Measurements from ENCODE around the gene ZNF41. TPM values are rescaled to one million over a fixed set of nuclear protein-coding genes. Genes with fewer than 3 reads are reported as not detected.
"Not testable (repeated sequence)": the region's sequence is repeated elsewhere in the genome, so short reads cannot be mapped to it uniquely, and the experiment has no call there.

Gene ZNF41
- 10.9 and 14.5 TPM in 2 replicates for total RNA-seq

GRCh38 chrX:47482512-47483305 is at the start of gene ZNF41:
TSS of gene ZNF41 (minus strand) at chrX:47483222. CDS start at chrX:47467481, 15,741 bp downstream.
- intact Hi-C loops (cut with micrococcal nuclease): loop anchor here (1.0 to 10.0 kb wide), 19 partner anchors 40 to 1318 kb away; partner anchors contain the start of genes ARAF, CDK16, ELK1 and FTSJ1

GRCh38 chrX:47530049-47530448 is 47.0 kb upstream of the ZNF41 start:
- intact Hi-C loops (cut with micrococcal nuclease): no loop called here

- intact Hi-C loops (cut with micrococcal nuclease): no loop called here
Observed at GRCh38 chrX:47529548-47529947, 46.5 kb upstream of the ZNF41 start.

- intact Hi-C loops (cut with micrococcal nuclease): loop anchor here (1.0 to 5.0 kb wide), 7 partner anchors 26 to 330 kb away; partner anchors contain the start of genes UBA1, USP11 and ZNF41
Observed at GRCh38 chrX:47523713-47524166, 40.7 kb upstream of the ZNF41 start.

GRCh38 chrX:47523297-47523696 is 40.3 kb upstream of the ZNF41 start:
- intact Hi-C loops (cut with micrococcal nuclease): loop anchor here (1.0 to 5.0 kb wide), 7 partner anchors 26 to 330 kb away; partner anchors contain the start of genes UBA1, USP11 and ZNF41

GRCh38 chrX:47518144-47518543 is 35.1 kb upstream of the ZNF41 start:
- intact Hi-C loops (cut with micrococcal nuclease): no loop called here

- intact Hi-C loops (cut with micrococcal nuclease): no loop called here
Observed at GRCh38 chrX:47515941-47516665, 33.1 kb upstream of the ZNF41 start.

GRCh38 chrX:47514533-47515235 is 31.7 kb upstream of the ZNF41 start:
- intact Hi-C loops (cut with micrococcal nuclease): no loop called here

- intact Hi-C loops (cut with micrococcal nuclease): not testable (repeated sequence)
Observed at GRCh38 chrX:47513034-47513965, 30.3 kb upstream of the ZNF41 start.

GRCh38 chrX:47512383-47512782 is 29.4 kb upstream of the ZNF41 start:
- intact Hi-C loops (cut with micrococcal nuclease): not testable (repeated sequence)

GRCh38 chrX:47507153-47507867 is 24.3 kb upstream of the ZNF41 start:
- intact Hi-C loops (cut with micrococcal nuclease): no loop called here

- intact Hi-C loops (cut with micrococcal nuclease): no loop called here
Observed at GRCh38 chrX:47503151-47503550, 20.1 kb upstream of the ZNF41 start.

- intact Hi-C loops (cut with micrococcal nuclease): no loop called here
Observed at GRCh38 chrX:47502316-47503125, 19.5 kb upstream of the ZNF41 start.

GRCh38 chrX:47501226-47502074 is 18.4 kb upstream of the ZNF41 start:
- intact Hi-C loops (cut with micrococcal nuclease): no loop called here

GRCh38 chrX:47500554-47500953 is 17.5 kb upstream of the ZNF41 start:
- intact Hi-C loops (cut with micrococcal nuclease): no loop called here

- intact Hi-C loops (cut with micrococcal nuclease): no loop called here
Observed at GRCh38 chrX:47499293-47499692, 16.3 kb upstream of the ZNF41 start.

- intact Hi-C loops (cut with micrococcal nuclease): no loop called here
Observed at GRCh38 chrX:47498411-47498810, 15.4 kb upstream of the ZNF41 start.

All from T-helper 1 cell treated with Interleukin-12 subunit alpha and Interleukin-12 subunit beta and Interleukin-4 antibody, amounts not matched to agents 30 ng/mL and 1 ng/mL, for 36 hours (primary cell).